SJSA1 (cell line): ENCODE measurements around the gene UTP20. TPM values are rescaled to one million over a fixed set of nuclear protein-coding genes. Genes with fewer than 3 reads are reported as not detected.

Experiments
- DNase-seq, 2 experiments: peaks; one replicate each; pipeline ENCODE4 v3.0.0-alpha.2; 2015 to 2020; ENCODE audit warnings: low spot score in 2 of 2, low read depth in 1 of 2
- H3K27ac ChIP-seq: fragments of 250-450 bp; sonication (Bioruptor Pico); 2 replicates; pipeline ENCODE4 v1.5.1; 2020; ENCODE audit warnings: mild to moderate bottlenecking, moderate library complexity
- H3K27me3 ChIP-seq: fragments of 250-450 bp; sonication (Bioruptor Pico); replicated peaks from 2 replicates; pipeline ENCODE4 v1.5.1; 2020; ENCODE audit warnings: mild to moderate bottlenecking, moderate library complexity
- H3K36me3 ChIP-seq: fragments of 250-450 bp; sonication (Bioruptor Pico); 2 replicates; pipeline ENCODE4 v1.5.1; 2020; ENCODE audit warnings: mild to moderate bottlenecking
- H3K4me1 ChIP-seq: fragments of 250-450 bp; sonication (Bioruptor Pico); replicated peaks from 2 replicates; pipeline ENCODE4 v1.6.1; 2021; ENCODE audit warnings: mild to moderate bottlenecking
- H3K4me3 ChIP-seq: fragments of 250-450 bp; sonication (Bioruptor Pico); 2 replicates; pipeline ENCODE4 v1.5.1; 2020; ENCODE audit warnings: mild to moderate bottlenecking
- H3K9me3 ChIP-seq: fragments of 250-450 bp; sonication (Bioruptor Pico); replicated peaks from 2 replicates; pipeline ENCODE4 v1.5.1; 2020; ENCODE audit warnings: mild to moderate bottlenecking
- total RNA-seq: library from RNA; depleted of rRNA; stranded (reverse); fragments of >200 nt; shearing (Covaris generic); gene quantifications from 2 replicates; pipeline ENCODE4 v1.2.3, GENCODE V29; 2014

UTP20 gene
- total RNA-seq, 1 experiment from 2014 or later: 22.9 TPM

DNA sequence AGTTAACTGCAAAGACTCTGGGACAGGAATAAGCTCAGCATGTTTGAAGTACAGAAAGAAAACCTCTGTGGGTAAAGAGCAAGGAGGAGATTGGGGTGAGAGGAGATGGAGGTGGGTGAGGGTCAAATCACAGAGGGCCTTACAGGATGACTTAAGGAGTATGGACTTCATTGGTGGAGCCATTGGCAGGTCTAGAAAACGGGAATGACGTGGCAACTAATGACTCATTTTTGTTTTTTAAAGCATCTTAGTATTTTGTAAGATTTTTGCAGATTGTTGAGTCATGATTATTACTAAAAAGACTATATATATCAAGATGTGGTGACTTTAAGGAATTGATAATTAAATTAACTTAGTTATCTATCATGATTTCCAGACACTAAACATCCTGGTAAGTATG, 18.5 kb downstream of the UTP20 start:
- no peak overlapping the region for H3K4me3 ChIP-seq
- H3K27me3 ChIP-seq: no peaks in the 10 kb centered on the region
- H3K9me3 ChIP-seq: no peaks in the 10 kb centered on the region
- no peaks in the 10 kb centered on the region for H3K4me1 ChIP-seq
- H3K27ac ChIP-seq: no peak overlapping the region
- peaks cover 62% of the 10 kb centered on the region for H3K36me3 ChIP-seq
- DNase-seq: no peak

GRCh38 chr12:101299346-101299745, 19.4 kb downstream of the UTP20 start:
- Histone ChIP-seq H3K27me3 (no peaks in the 10 kb centered on the region), H3K27ac (no peak overlapping the region), H3K4me1 (no peaks in the 10 kb centered on the region), H3K9me3 (no peaks in the 10 kb centered on the region), H3K4me3 (no peak overlapping the region), H3K36me3 (peaks cover 64% of the 10 kb centered on the region)
- DNase-seq: no peak

- Histone ChIP-seq H3K4me1 (no peaks in the 10 kb centered on the region), H3K36me3 (peaks cover 66% of the 10 kb centered on the region), H3K9me3 (no peaks in the 10 kb centered on the region), H3K4me3 (no peak overlapping the region), H3K27me3 (no peaks in the 10 kb centered on the region), H3K27ac (no peak overlapping the region)
- DNase-seq: no peak
Measured at GRCh38 chr12:101299931-101300330, 20.0 kb downstream of the UTP20 start.

DNA sequence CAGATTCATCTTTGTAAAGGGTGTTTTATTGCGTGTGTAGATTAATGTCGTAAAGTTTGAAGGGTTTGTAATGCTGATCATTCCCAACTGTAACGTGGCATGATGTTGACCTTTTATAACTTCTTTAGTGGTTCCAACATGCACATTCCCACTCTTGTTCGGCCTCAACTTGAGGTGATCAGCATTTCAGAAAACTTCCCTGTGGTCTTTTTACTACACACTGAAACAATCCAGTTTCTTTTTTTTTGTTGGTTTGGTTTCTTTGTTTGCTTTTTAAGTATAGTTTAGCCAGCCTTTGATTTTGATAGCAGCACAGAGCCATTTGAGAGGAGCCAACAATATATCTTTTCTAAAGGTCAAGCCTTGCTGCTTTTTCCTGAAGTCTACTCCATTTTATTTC, 22.8 kb downstream of the UTP20 start:
- H3K27ac ChIP-seq: no peak overlapping the region
- no peaks in the 10 kb centered on the region for H3K4me1 ChIP-seq
- H3K27me3 ChIP-seq: no peaks in the 10 kb centered on the region
- no peak for DNase-seq
- H3K9me3 ChIP-seq: no peaks in the 10 kb centered on the region; the same call in 1 of the 2 replicates
- no peak overlapping the region for H3K4me3 ChIP-seq
- peaks cover 73% of the 10 kb centered on the region for H3K36me3 ChIP-seq

- Histone ChIP-seq H3K4me1 (no peaks in the 10 kb centered on the region), H3K36me3 (peaks cover 73% of the 10 kb centered on the region), H3K4me3 (no peak overlapping the region), H3K9me3 (no peaks in the 10 kb centered on the region; the same call in 1 of the 2 replicates), H3K27me3 (no peaks in the 10 kb centered on the region), H3K27ac (no peak overlapping the region)
- DNase-seq: no peak
Measured at GRCh38 chr12:101305226-101305779, 25.4 kb downstream of the UTP20 start.

DNA sequence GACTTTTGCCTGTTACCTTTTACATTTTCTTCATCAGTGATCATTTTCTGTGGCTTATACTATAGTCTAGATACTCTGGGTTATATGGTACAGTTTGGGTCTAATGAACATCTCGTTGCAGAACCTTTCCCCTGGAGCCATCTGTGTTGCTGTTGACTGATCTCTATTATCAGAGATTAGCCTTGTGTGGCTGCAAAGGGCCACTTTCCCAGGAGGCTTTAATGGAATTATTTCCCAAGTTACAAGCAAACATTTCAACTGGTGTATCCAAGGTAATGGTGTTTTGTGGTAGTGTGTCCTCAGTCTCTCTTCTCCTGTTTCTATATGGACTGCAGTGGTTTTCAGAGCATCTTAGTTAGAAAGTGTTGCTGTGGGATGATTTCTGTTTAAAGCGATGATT, 25.9 kb downstream of the UTP20 start:
- H3K9me3 ChIP-seq: no peaks in the 10 kb centered on the region; the same call in 1 of the 2 replicates
- no peaks in the 10 kb centered on the region for H3K27me3 ChIP-seq
- no peaks in the 10 kb centered on the region for H3K4me1 ChIP-seq
- peaks cover 71% of the 10 kb centered on the region for H3K36me3 ChIP-seq
- no peak overlapping the region for H3K4me3 ChIP-seq
- no peak for DNase-seq
- H3K27ac ChIP-seq: no peak overlapping the region

DNA sequence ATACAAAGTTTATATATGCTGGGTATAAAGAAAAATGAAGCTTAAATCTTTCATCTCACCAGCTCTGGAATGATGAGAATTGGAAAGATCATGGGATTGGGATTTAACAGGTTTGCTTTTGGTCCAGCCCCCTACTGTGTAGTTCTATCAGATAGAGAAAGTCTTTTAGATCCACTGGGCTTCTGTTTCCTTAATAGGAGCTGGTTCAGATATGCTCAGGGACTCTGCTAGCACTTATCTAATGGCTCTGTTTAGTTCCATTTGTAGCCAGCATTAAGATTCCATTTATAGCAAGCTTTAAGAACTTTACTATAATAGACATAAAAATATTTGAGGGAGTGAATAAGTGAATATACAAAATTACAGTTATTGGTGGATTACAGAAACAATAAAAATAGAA, 42.6 kb downstream of the UTP20 start:
- Histone ChIP-seq H3K4me1 (no peaks in the 10 kb centered on the region), H3K36me3 (peaks cover 47% of the 10 kb centered on the region), H3K9me3 (no peaks in the 10 kb centered on the region), H3K4me3 (no peak overlapping the region), H3K27me3 (0 out of 2 replicates have a peak, but pooled peaks cover 3% of the 10 kb centered on the region), H3K27ac (no peak overlapping the region)
- no peak for DNase-seq

- Histone ChIP-seq H3K27me3 (0 out of 2 replicates have a peak, but pooled peaks cover 3% of the 10 kb centered on the region), H3K4me3 (no peak overlapping the region), H3K36me3 (peaks cover 47% of the 10 kb centered on the region), H3K4me1 (no peaks in the 10 kb centered on the region), H3K9me3 (no peaks in the 10 kb centered on the region), H3K27ac (no peak overlapping the region)
- DNase-seq: no peak
Measured at GRCh38 chr12:101323255-101323654, 43.4 kb downstream of the UTP20 start.

- Histone ChIP-seq H3K4me1 (no peaks in the 10 kb centered on the region), H3K27me3 (0 out of 2 replicates have a peak, but pooled peaks cover 3% of the 10 kb centered on the region), H3K36me3 (peaks cover 50% of the 10 kb centered on the region), H3K27ac (no peak overlapping the region), H3K9me3 (no peaks in the 10 kb centered on the region), H3K4me3 (no peak overlapping the region)
- no peak for DNase-seq
Measured at GRCh38 chr12:101325590-101325989, 45.7 kb downstream of the UTP20 start.

DNA sequence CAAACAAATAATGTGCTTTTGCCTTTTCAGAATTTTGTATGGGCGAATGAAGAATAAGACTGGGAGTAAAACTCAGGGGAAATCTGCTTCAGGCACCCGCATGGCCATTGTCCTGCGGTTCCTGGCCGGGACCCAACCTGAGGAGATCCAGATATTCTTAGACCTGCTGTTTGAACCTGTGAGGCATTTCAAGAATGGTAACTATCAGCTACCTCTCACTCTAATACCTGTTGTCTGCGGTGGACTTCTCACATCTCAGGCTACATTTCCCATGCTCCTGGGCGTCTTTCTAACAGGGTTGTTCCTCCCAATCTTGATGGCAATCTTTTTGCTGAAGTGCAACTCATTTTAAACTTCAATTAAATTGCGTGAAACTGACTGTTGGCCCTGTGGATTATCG, 47.1 kb downstream of the UTP20 start:
- H3K4me3 ChIP-seq: no peak overlapping the region
- no peak for DNase-seq
- no peaks in the 10 kb centered on the region for H3K4me1 ChIP-seq
- no peaks in the 10 kb centered on the region for H3K9me3 ChIP-seq
- H3K27me3 ChIP-seq: 0 out of 2 replicates have a peak, but pooled peaks cover 3% of the 10 kb centered on the region
- H3K36me3 ChIP-seq: peaks cover 50% of the 10 kb centered on the region
- no peak overlapping the region for H3K27ac ChIP-seq

GRCh38 chr12:101327546-101327945, 47.6 kb downstream of the UTP20 start:
- H3K4me3 ChIP-seq: no peak overlapping the region
- H3K27ac ChIP-seq: no peak overlapping the region
- no peak for DNase-seq
- peaks cover 50% of the 10 kb centered on the region for H3K36me3 ChIP-seq
- no peaks in the 10 kb centered on the region for H3K4me1 ChIP-seq
- H3K9me3 ChIP-seq: no peaks in the 10 kb centered on the region
- 0 out of 2 replicates have a peak, but pooled peaks cover 3% of the 10 kb centered on the region for H3K27me3 ChIP-seq

GRCh38 chr12:101328917-101329316, 49.0 kb downstream of the UTP20 start:
- Histone ChIP-seq H3K27me3 (0 out of 2 replicates have a peak, but pooled peaks cover 3% of the 10 kb centered on the region), H3K4me3 (no peak overlapping the region), H3K27ac (no peak overlapping the region), H3K36me3 (peaks cover 57% of the 10 kb centered on the region), H3K4me1 (no peaks in the 10 kb centered on the region), H3K9me3 (no peaks in the 10 kb centered on the region)
- no peak for DNase-seq

DNA sequence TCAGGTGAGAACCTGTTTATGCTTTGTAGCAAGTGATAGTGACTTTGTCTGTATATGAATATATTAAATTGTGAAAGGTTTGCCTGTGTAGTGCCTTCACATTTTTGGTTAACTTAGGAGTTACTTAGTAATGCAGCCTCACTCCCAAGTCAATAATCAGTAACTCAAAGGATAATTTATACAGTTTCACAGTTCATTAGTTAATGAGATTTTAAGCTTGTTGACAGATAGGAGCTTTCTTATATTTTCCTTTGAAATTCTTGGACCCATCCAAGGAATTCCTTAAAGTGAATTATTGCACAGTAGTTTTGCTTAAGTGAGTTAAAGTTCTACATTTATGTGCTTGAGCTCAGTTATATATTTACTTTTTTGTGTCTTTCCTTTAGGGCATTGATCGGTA, 50.7 kb downstream of the UTP20 start:
- no peaks in the 10 kb centered on the region for H3K4me1 ChIP-seq
- DNase-seq: no peak

GRCh38 chr12:101336437-101336836, 56.5 kb downstream of the UTP20 start:
- Histone ChIP-seq H3K36me3 (peaks cover 27% of the 10 kb centered on the region), H3K9me3 (no peaks in the 10 kb centered on the region), H3K27me3 (no peaks in the 10 kb centered on the region), H3K4me3 (no peak overlapping the region), H3K27ac (no peak overlapping the region), H3K4me1 (no peaks in the 10 kb centered on the region)
- DNase-seq: no peak

More for the DNA sequence above, 50.7 kb downstream of the UTP20 start:
- H3K27ac ChIP-seq: no peak overlapping the region
- H3K4me3 ChIP-seq: no peak overlapping the region
- no peaks in the 10 kb centered on the region for H3K9me3 ChIP-seq
- H3K27me3 ChIP-seq: no peaks in the 10 kb centered on the region
- H3K36me3 ChIP-seq: peaks cover 52% of the 10 kb centered on the region

DNA sequence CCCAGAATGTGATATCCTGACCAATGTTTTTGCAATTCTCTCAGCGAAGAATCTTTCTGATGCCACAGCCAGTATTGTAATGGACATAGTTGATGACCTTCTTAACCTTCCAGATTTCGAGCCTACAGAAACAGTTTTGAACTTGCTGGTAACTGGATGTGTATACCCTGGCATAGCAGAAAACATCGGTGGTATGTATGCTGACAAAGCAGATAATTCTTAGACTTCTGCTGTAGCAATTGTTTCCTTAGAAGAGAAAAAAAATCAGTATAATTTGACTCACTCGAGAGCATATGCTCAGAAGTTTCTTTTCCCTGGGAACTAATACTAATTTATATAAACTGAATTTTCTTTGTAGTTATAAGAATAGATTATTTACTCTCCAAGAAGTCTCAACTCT, 58.2 kb downstream of the UTP20 start:
- Histone ChIP-seq H3K27ac (no peak overlapping the region), H3K36me3 (peaks cover 36% of the 10 kb centered on the region), H3K4me3 (no peak overlapping the region), H3K9me3 (no peaks in the 10 kb centered on the region), H3K4me1 (no peaks in the 10 kb centered on the region), H3K27me3 (no peaks in the 10 kb centered on the region)
- DNase-seq: no peak
